Suprapubic skin (tissue), 4 donors: ENCODE results near the gene EIF3K.

Experiments
- CTCF ChIP-seq, 2 donors: fragments of 200-600 bp in 1 of 2; fragments of 450-650 bp in 1 of 2; sonication (generic) in 1 of 2; IDR thresholded peaks; one replicate each; pipeline ENCODE4 v1.5.1; 2016 to 2019; ENCODE audit warnings: antibody characterized with exemption in 2 of 2, mild to moderate bottlenecking in 1 of 2, moderate library complexity in 1 of 2
- EP300 ChIP-seq: sonication (generic); formaldehyde crosslinking; IDR thresholded peaks from one replicate; pipeline ENCODE4 v1.6.1; 2017; ENCODE audit warnings: antibody characterized with exemption
- POLR2A ChIP-seq, 2 donors: fragments of 450-650 bp; IDR thresholded peaks; one replicate each; pipeline ENCODE4 v1.6.1; 2017; ENCODE audit warnings: antibody characterized with exemption in 2 of 2, mild to moderate bottlenecking in 2 of 2, moderate library complexity in 2 of 2
- POLR2AphosphoS5 ChIP-seq, 3 donors: sonication (generic); formaldehyde crosslinking; IDR thresholded peaks; one replicate each; pipeline ENCODE4 v1.6.1; 2017; ENCODE audit warnings: antibody characterized with exemption in 3 of 3

- TF ChIP-seq POLR2AphosphoS5 (IDR thresholded peaks at IDR 0.05) (peak in 1 of 3 donors; percentile 66), POLR2A (IDR thresholded peaks at IDR 0.05) (no peak), CTCF (IDR thresholded peaks at IDR 0.05) (peak in 1 of 2 donors; percentile 2), EP300 (no peak)
Observed at GRCh38 chr19:38650911-38651584, 32.1 kb downstream of the EIF3K start.
